H1 (cell line): ENCODE measurements around the gene JMJD7. TPM values are rescaled to one million over a fixed set of nuclear protein-coding genes. Genes with fewer than 3 reads are reported as not detected.

Experiments used
- CTCF ChIA-PET: fragments of 300-600 bp; sonication (Branson Sonifier 250); formaldehyde crosslinking; loops from one replicate; lab custom pipeline; 2021; ENCODE audit not compliant: partially characterized antibody; lab: Charles Lee
- POLR2A ChIA-PET: fragments of 300-600 bp; sonication (Branson Sonifier 250); formaldehyde crosslinking; loops from one replicate; lab custom pipeline; 2021; ENCODE audit warnings: inconsistent platforms; ENCODE audit not compliant: partially characterized antibody; lab: Charles Lee
- DNase-seq, 2 experiments: peaks; one replicate each; pipeline versions ENCODE4 v3.0.0 to v3.0.0-alpha.2; 2010 to 2022; ENCODE audit warnings: low spot score in 2 of 2, low read depth in 1 of 2, mixed read lengths in 1 of 2
- FAIRE-seq: peaks from 2 replicates; lab custom pipeline; 2011; peaks lifted over from hg19 to GRCh38; lab: Jason Lieb, UNC
- H2AFZ ChIP-seq: 2 replicates; pipeline ENCODE4 v1.8.1; 2012; ENCODE audit warnings: low read length, inconsistent platforms
- H2AK5ac ChIP-seq: 2 replicates; pipeline ENCODE4 v1.6.1; 2013; ENCODE audit warnings: low read depth, low read length
- H2BK120ac ChIP-seq: replicated peaks from 2 replicates; pipeline ENCODE3; 2013; ENCODE audit warnings: low read depth, low read length, inconsistent platforms
- H2BK12ac ChIP-seq: 2 replicates; pipeline ENCODE4 v1.6.1; 2013; ENCODE audit warnings: low read depth, low read length
- H2BK15ac ChIP-seq: 2 replicates; pipeline ENCODE4 v1.6.1; 2013; ENCODE audit warnings: low read length
- H2BK20ac ChIP-seq: 2 replicates; pipeline ENCODE4 v1.6.1; 2013; ENCODE audit warnings: low read length
- H2BK5ac ChIP-seq: 2 replicates; pipeline ENCODE4 v1.6.1; 2013; ENCODE audit warnings: low read depth, low read length
- H3K14ac ChIP-seq: 2 replicates; pipeline ENCODE4 v1.6.1; 2013; ENCODE audit warnings: inconsistent platforms; ENCODE audit not compliant: insufficient read length
- H3K18ac ChIP-seq: 2 replicates; pipeline ENCODE4 v1.6.1; 2013; ENCODE audit warnings: low read length; ENCODE audit errors: extremely low read depth
- H3K23ac ChIP-seq: 2 replicates; pipeline ENCODE4 v1.6.1; 2013; ENCODE audit warnings: inconsistent platforms; ENCODE audit not compliant: insufficient read length
- H3K23me2 ChIP-seq: 2 replicates; pipeline ENCODE4 v1.6.1; 2013; ENCODE audit warnings: low read depth, low read length
- H3K27ac ChIP-seq: 2 replicates; pipeline ENCODE4 v1.6.1; 2011; ENCODE audit warnings: low read depth, low read length, inconsistent platforms
- H3K27me3 ChIP-seq, 4 experiments: replicated peaks in 1 of 4; 1 replicate in 1 of 4; 2 replicates in 3 of 4; pipeline versions ENCODE4 v1.6.1 to v1.8.1; 2011 to 2013; ENCODE audit warnings: low read length in 3 of 4, mild to moderate bottlenecking in 3 of 4, inconsistent platforms in 2 of 4, mixed read lengths in 2 of 4, moderate library complexity in 1 of 4; ENCODE audit not compliant: control insufficient read depth in 3 of 4, insufficient read depth in 3 of 4; ENCODE audit errors: extremely low read depth in 1 of 4
- H3K36me3 ChIP-seq, 4 experiments: 2 replicates each; pipeline versions ENCODE4 v1.6.1 to v1.8.1; 2011 to 2013; ENCODE audit warnings: mild to moderate bottlenecking in 4 of 4, low read length in 3 of 4, moderate library complexity in 2 of 4, control low read depth in 1 of 4, inconsistent platforms in 1 of 4; ENCODE audit not compliant: insufficient read depth in 4 of 4, control insufficient read depth in 2 of 4
- H3K4ac ChIP-seq: replicated peaks from 2 replicates; pipeline ENCODE3; 2013; ENCODE audit warnings: low read length, low read depth, mixed read lengths, inconsistent platforms; ENCODE audit not compliant: insufficient read length
- H3K4me1 ChIP-seq, 4 experiments: replicated peaks in 1 of 4; 1 replicate in 1 of 4; 2 replicates in 3 of 4; pipeline versions ENCODE4 v1.6.1 to v1.8.1; 2011 to 2013; ENCODE audit warnings: low read length in 3 of 4, inconsistent platforms in 2 of 4, mixed read lengths in 1 of 4; ENCODE audit not compliant: insufficient read depth in 4 of 4, control insufficient read depth in 3 of 4
- H3K4me2 ChIP-seq, 2 experiments: 2 replicates each; pipeline versions ENCODE4 v1.6.1 to v1.8.1; 2011 to 2013; ENCODE audit warnings: low read depth in 2 of 2, low read length in 2 of 2, control low read depth in 1 of 2, inconsistent platforms in 1 of 2, mild to moderate bottlenecking in 1 of 2; ENCODE audit not compliant: insufficient read depth in 1 of 2
- H3K4me3 ChIP-seq, 4 experiments: fragments of 200-600, 300-600 bp in 1 of 4; sonication (generic), shearing (Covaris generic), sonication (Bioruptor Twin) in 1 of 4; 2 replicates each; pipeline versions ENCODE4 v1.5.1 to v1.8.1; 2011 to 2016; ENCODE audit warnings: low read length in 4 of 4, low read depth in 3 of 4, control low read depth in 2 of 4, inconsistent platforms in 2 of 4, mild to moderate bottlenecking in 2 of 4, mixed read lengths in 1 of 4, moderate library complexity in 1 of 4; ENCODE audit not compliant: insufficient read depth in 2 of 4; ENCODE audit errors: extremely low read depth in 1 of 4
- H3K56ac ChIP-seq: replicated peaks from 2 replicates; pipeline ENCODE3; 2013; ENCODE audit warnings: low read depth, mild to moderate bottlenecking, mixed read lengths, low read length, inconsistent platforms; ENCODE audit not compliant: insufficient read length
- H3K79me1 ChIP-seq: 2 replicates; pipeline ENCODE4 v1.6.1; 2013; ENCODE audit warnings: low read depth, low read length, control low read depth
- H3K79me2 ChIP-seq, 2 experiments: 2 replicates each; pipeline versions ENCODE4 v1.6.1 to v1.8.1; 2012 to 2013; ENCODE audit warnings: low read length in 2 of 2, mild to moderate bottlenecking in 2 of 2, inconsistent platforms in 1 of 2; ENCODE audit not compliant: insufficient read depth in 2 of 2, control insufficient read depth in 1 of 2
- H3K9ac ChIP-seq, 4 experiments: replicated peaks in 1 of 4; 1 replicate in 1 of 4; 2 replicates in 3 of 4; pipeline versions ENCODE4 v1.6.1 to v1.8.1; 2011 to 2013; ENCODE audit warnings: low read depth in 3 of 4, low read length in 3 of 4, control low read depth in 2 of 4, mild to moderate bottlenecking in 2 of 4, moderate library complexity in 2 of 4, inconsistent platforms in 1 of 4; ENCODE audit errors: extremely low read depth in 1 of 4
- H3K9me3 ChIP-seq, 2 experiments: 2 replicates each; pipeline versions ENCODE4 v1.6.1 to v1.8.1; 2012 to 2013; ENCODE audit warnings: mild to moderate bottlenecking in 2 of 2, moderate library complexity in 2 of 2, control low read depth in 1 of 2, inconsistent platforms in 1 of 2, low read depth in 1 of 2, low read length in 1 of 2, mixed read lengths in 1 of 2; ENCODE audit not compliant: insufficient read depth in 2 of 2
- H4K20me1 ChIP-seq, 2 experiments: replicated peaks in 1 of 2; 2 replicates each; pipeline versions ENCODE3 to v1.8.1; 2011 to 2013; ENCODE audit warnings: inconsistent platforms in 2 of 2, low read length in 2 of 2, mild to moderate bottlenecking in 1 of 2; ENCODE audit not compliant: insufficient read depth in 2 of 2, control insufficient read depth in 1 of 2
- H4K5ac ChIP-seq: 2 replicates; pipeline ENCODE4 v1.6.1; 2013; ENCODE audit warnings: low read length, low read depth, mixed read lengths, inconsistent platforms; ENCODE audit not compliant: insufficient read length
- H4K8ac ChIP-seq: 2 replicates; pipeline ENCODE4 v1.8.0; 2013; ENCODE audit warnings: mild to moderate bottlenecking, moderate library complexity, low read length, inconsistent platforms; ENCODE audit not compliant: insufficient read depth; ENCODE audit errors: extremely low read depth
- H4K91ac ChIP-seq: replicated peaks from 2 replicates; pipeline ENCODE3; 2013; ENCODE audit warnings: low read length, mixed read lengths, inconsistent platforms; ENCODE audit not compliant: insufficient read length
- EZH2 ChIP-seq: fragments of 200-600 bp; sonication (generic); IDR thresholded peaks from 2 replicates; pipeline ENCODE4 v1.7.1; 2012; ENCODE audit warnings: low read depth, mild to moderate bottlenecking, moderate library complexity, low read length, inconsistent platforms; ENCODE audit not compliant: severe bottlenecking
- KDM1A ChIP-seq: fragments of 200-600, 300-600 bp; sonication (generic); IDR thresholded peaks from 2 replicates; pipeline ENCODE4 v1.7.1; 2016; ENCODE audit warnings: mild to moderate bottlenecking, low read length, borderline replicate concordance
- SAP30 ChIP-seq: fragments of 300-600 bp; sonication (generic); IDR thresholded peaks from 2 replicates; pipeline ENCODE4 v1.7.1; 2012; ENCODE audit warnings: low read length, moderate library complexity, mild to moderate bottlenecking, inconsistent platforms; ENCODE audit not compliant: insufficient read depth, insufficient replicate concordance
- SIN3A ChIP-seq, 2 experiments: IDR thresholded peaks in 1 of 2; conservative IDR thresholded peaks in 1 of 2; 2 replicates each; pipeline ENCODE4 v1.6.1; 2011 to 2012; ENCODE audit warnings: low read length in 2 of 2, improper control_type of control experiment in 1 of 2, low read depth in 1 of 2, mild to moderate bottlenecking in 1 of 2
- SP1 ChIP-seq: IDR thresholded peaks from 2 replicates; pipeline ENCODE4 v1.6.1; 2011; ENCODE audit warnings: low read depth, low read length
- TEAD4 ChIP-seq: IDR thresholded peaks from 2 replicates; pipeline ENCODE4 v1.6.1; 2012; ENCODE audit warnings: low read depth, low read length, inconsistent platforms, mixed read lengths
- WGBS, 2 experiments: shearing (Covaris generic) in 1 of 2; methylation state at CpG; one replicate each; pipeline versions ENCODE4 v1.1.6 to v1.1.7; 2013 to 2015; ENCODE audit warnings: low lambda C conversion rate in 2 of 2, mixed read lengths in 2 of 2, inconsistent platforms in 1 of 2, low coverage in 1 of 2, missing lambda C conversion rate in 1 of 2; ENCODE audit not compliant: insufficient replicate concordance in 2 of 2, insufficient coverage in 1 of 2, insufficient read length in 1 of 2; ENCODE audit errors: extremely low coverage in 1 of 2, missing lambda C conversion rate in 1 of 2; 5-methylcytosine and 5-hydroxymethylcytosine counted together
- polyA plus RNA-seq, 7 experiments: library from polyadenylated mRNA; depleted of rRNA in 3 of 7; stranded (reverse) in 5 of 7; unstranded in 2 of 7; fragments of >200 nt in 5 of 7; fragments of 200-250 nt in 2 of 7; gene quantifications; 1 replicate in 5 of 7; 2 replicates in 1 of 7; 4 replicates in 1 of 7; pipeline versions ENCODE4 v1.2.1 to v1.2.3, GENCODE V29; 2011 to 2013; ENCODE audit warnings: missing spikeins in 2 of 7, mixed read lengths in 2 of 7
- total RNA-seq: library from RNA; stranded (reverse); fragmentation: NEBNext Ultra II Directional; extraction: Animal tissue kit (Norgen Biotek cat#: 25700); gene quantifications from 2 replicates; pipeline ENCODE4 v1.2.1, GENCODE V29; 2021
- TF ChIP-seq, protein P1 (sequence below): IDR thresholded peaks from 2 replicates; pipeline ENCODE4 v1.6.1; 2011; ENCODE audit warnings: low read depth, mild to moderate bottlenecking, low read length; ENCODE audit not compliant: insufficient read depth
- TF ChIP-seq, protein P2 (sequence below): IDR thresholded peaks from 2 replicates; pipeline ENCODE4 v1.6.1; 2012; ENCODE audit warnings: inconsistent platforms

The JMJD7 gene
- total and polyA plus RNA-seq, 2 of the 8 experiments (the other 6 are each of a cell fraction or from before 2014, with no cell fraction given): 15.0 to 20.0 TPM

DNA sequence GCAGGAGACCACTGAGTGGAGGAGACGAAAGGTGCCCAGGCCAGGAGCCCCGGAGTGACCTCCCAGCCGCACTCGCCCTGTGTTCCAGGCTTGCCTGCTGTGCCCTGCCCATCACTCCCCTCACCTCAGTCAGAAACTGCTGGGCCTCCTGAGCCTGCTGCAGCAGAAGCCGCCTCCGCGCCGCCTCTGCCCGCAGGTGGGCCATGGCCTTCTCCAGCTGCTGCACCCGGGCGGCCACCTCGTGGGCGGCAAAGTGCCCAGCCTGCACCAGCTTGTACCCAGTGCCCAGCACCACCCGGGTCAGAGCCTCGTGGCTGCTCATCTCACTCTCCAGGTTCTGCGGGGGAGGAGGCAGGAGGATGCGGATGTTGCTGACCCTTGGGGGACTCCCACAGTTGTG is 28.4 kb downstream of the JMJD7 start:
- no peak overlapping the region for H3K23ac ChIP-seq
- H3K4me1 ChIP-seq: peaks cover 0 to 11% (median 2%) of the 10 kb centered on the region in 4 experiments; a peak in 3 of 7 replicates
- DNase-seq: no peak
- H3K4me3 ChIP-seq: no peak overlapping the region
- H2BK120ac ChIP-seq: no peak overlapping the region
- H2AFZ ChIP-seq: no peak overlapping the region
- no peaks in the 10 kb centered on the region for H3K36me3 ChIP-seq
- H3K27ac ChIP-seq: no peak overlapping the region
- H2AK5ac ChIP-seq: no peak overlapping the region
- no peaks in the 10 kb centered on the region for H3K79me2 ChIP-seq
- no peak overlapping the region for H3K4me2 ChIP-seq
- H3K23me2 ChIP-seq: 0 out of 2 replicates have a peak, but pooled peaks cover under 1% of the 10 kb centered on the region
- no peak overlapping the region for H3K56ac ChIP-seq
- H3K9me3 ChIP-seq: no peaks in the 10 kb centered on the region
- H3K14ac ChIP-seq: no peak overlapping the region
- H3K79me1 ChIP-seq: no peaks in the 10 kb centered on the region
- H4K5ac ChIP-seq: no peak overlapping the region
- H3K18ac ChIP-seq: no peak overlapping the region
- ChIA-PET CTCF (interaction anchor here (1.3 to 3.5 kb wide), 2 partner anchors 11 kb away, joined by 5 to 17 read pairs; no protein-coding TSS in a partner anchor), POLR2A (interaction anchor here (1.1 to 1.7 kb wide), 2 partner anchors 12 to 30 kb away, joined by 3 to 5 read pairs; no protein-coding TSS in a partner anchor)
- no peak overlapping the region for H3K4ac ChIP-seq
- H4K91ac ChIP-seq: no peak overlapping the region
- no peaks in the 10 kb centered on the region; a peak in 1 of 7 replicates for H3K27me3 ChIP-seq
- H3K9ac ChIP-seq: no peak overlapping the region
- no peaks in the 10 kb centered on the region for H4K20me1 ChIP-seq
- no peak overlapping the region for H2BK12ac ChIP-seq
- H2BK15ac ChIP-seq: no peak overlapping the region
- WGBS, 2 experiments: 94% methylated on average over 17 of the region's 17 CpGs; no CpG with 5 or more reads in 1 of the 2 experiments
- no peak overlapping the region for H2BK20ac ChIP-seq
- FAIRE-seq: no peak
- no peak overlapping the region for H2BK5ac ChIP-seq
- peak overlapping the region; percentile 87; the same call in 1 of the 2 replicates for H4K8ac ChIP-seq
- no peak for TF ChIP-seq TEAD4
- no peak for TF ChIP-seq SP1
- TF ChIP-seq SAP30: no peak
- TF ChIP-seq, protein P1, sequence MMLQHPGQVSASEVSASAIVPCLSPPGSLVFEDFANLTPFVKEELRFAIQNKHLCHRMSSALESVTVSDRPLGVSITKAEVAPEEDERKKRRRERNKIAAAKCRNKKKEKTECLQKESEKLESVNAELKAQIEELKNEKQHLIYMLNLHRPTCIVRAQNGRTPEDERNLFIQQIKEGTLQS: no peak
- TF ChIP-seq SIN3A (conservative IDR thresholded peaks at IDR 0.05 in 1 of 2, IDR thresholded peaks at IDR 0.05 in 1 of 2; ENCODE audit: low read depth in 1 of 2, low read length in 2 of 2): no peak
- TF ChIP-seq, protein P2, sequence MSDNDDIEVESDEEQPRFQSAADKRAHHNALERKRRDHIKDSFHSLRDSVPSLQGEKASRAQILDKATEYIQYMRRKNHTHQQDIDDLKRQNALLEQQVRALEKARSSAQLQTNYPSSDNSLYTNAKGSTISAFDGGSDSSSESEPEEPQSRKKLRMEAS: no peak
- TF ChIP-seq EZH2: no peak
- TF ChIP-seq KDM1A: no peak
